GM18502 (cell line): ENCODE data around the gene LRRC51.
A peak's percentile ranks its signal among the peaks of the same experiment; 100 is the strongest.

Source experiments
- ATAC-seq: cut with Tn5 transposase; IDR thresholded peaks from one replicate; pipeline ENCODE4 v1.9.1; 2021; ENCODE audit warnings: mild to moderate bottlenecking; ENCODE audit not compliant: unreplicated experiment, poor library complexity

Gene LRRC51

GRCh38 chr11:72080326-72081183 is at the start of gene LRRC51, which contains the start of gene NUMA1:
LRRC51 (plus strand) TSS chr11:72080850; CDS start chr11:72089084, 8,234 bp downstream.
NUMA1 (minus strand) TSS chr11:72080542; CDS start chr11:72035943, 44,599 bp downstream.
- ATAC-seq, result peak; percentile 92

DNA sequence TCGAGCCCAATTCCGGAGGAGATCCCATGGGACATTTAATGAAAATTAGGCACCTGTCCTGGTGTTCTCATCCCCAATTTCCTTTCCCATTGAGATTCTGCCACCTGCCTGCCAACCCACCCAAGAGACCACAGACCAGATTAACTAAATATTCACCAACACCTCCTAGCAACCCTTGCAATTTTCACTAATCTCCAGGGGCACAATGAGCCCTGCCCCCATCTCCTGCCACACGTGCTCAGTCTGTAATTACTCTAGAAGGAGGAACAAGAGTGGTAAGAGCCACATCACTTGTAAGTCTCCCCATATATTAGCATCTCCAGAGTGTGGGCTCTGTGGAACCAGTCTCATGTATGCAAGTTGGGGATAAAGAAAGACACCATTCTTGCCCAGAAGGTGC is 44.0 kb upstream of the LRRC51 start:
- no peak for ATAC-seq

DNA sequence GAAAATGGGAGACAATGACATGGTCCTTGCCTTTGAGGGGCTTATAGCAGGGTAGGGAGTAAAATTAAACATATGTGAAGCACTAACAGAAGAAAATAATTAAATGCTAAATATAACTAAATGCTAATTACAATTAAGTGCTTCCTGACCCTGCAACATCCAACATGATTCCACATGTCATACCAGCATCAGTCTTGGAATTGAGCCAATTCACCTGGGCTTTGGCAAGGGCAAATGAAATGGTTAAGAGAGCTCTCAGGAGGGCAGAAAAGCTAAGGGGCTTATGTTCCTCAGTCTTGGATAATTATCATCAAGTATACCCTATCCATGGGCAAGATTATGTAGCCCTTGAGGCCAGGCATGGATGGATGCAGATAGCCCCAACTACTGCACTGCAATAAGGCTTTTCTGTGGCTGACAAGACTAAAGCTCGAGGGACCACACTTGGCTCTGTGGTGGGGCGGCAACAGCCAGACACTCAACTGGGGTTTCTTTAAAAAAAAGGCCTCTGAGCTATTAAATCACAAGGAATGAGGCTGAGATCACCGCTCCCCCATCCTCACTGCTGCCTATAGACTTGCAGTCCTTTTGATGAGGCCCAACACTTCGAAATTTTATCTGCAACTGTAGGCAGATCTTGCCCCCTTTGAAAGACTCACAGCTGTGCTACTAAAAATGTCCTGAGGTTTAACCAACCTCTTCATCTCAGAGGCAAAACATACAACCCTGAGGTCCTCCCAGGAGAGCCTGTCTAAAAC is 42.9 kb upstream of the LRRC51 start:
- no peak for ATAC-seq

GRCh38 chr11:72038491-72038890 is 42.2 kb upstream of the LRRC51 start:
- ATAC-seq, result no peak

GRCh38 chr11:72039031-72039855 is 41.4 kb upstream of the LRRC51 start:
- no peak for ATAC-seq

- ATAC-seq, result no peak
These were observed 40.7 kb upstream of the LRRC51 start for GRCh38 chr11:72039856-72040401.

DNA sequence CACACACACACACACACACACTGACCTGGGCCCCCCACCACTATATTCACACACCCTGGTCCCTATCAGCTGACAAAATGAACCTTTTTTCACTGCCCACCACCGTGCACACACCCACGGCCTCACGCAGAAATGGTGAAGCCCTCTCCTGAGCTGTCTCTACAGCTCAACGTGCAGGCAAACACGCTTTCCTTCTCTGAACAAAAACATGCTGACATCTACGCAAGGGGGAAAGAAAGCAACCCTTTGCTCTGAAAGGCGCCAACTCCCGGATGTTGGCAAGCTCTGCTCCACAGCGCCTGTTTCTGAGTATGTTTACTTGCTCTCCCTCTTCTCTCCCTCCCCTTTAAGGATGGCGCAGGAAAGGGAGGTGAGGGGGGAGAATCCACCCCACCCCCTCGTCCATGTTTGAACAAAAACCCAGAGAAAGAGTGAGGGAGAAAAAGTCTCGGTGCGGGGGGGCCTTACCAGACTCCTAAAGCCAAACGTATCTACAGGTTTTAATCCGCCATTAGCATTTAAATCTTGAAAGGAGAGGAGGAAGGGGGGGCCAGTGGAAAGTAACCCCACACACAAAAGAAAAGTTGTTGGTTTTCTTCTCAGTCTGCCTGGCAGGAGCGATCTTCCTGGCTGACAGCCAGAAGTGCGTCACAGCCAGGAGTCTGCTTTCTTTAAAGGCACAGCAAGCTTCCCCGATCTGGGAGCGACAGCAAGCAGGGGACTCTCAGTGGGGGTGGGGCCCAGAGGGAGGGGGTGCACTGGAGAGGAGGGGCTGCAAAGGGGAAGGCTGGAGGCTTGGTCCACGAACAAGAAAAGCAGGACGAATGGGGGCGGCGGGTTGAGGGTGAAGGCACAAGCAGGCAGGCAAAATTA is 39.9 kb upstream of the LRRC51 start:
- ATAC-seq, result no peak

GRCh38 chr11:72041364-72042063 is 39.1 kb upstream of the LRRC51 start:
- ATAC-seq, result no peak

DNA sequence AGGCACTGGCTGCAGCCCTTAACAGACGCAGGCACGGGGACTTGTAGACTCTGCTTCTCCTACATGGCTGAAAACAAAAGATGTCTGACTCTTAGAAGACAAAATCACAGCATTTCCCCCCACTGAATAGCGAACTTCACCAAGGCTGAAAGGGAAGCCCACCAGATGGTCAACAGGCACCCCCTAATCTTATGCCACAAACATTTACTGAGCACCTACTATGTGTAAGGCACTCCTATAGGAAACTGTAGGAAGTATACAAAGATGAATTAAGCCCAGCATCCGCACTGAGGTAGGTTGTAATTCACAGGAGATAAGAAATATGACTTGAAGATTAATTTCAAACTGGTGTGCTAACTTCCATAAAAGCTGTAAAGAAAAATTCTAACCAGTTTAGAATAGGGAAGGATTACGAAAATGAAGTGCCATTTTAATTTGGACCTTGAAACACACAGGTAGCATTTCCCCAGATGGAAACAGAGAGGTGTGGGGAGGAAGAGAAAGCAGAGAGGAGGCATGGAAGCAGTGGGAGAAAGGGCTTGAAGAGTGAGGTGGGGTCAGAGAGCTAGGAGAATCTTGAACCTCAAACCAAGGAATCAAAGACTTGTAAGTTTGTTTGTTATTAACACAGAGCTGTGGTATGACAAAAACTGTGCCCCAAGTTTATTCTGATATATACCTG is 38.4 kb upstream of the LRRC51 start:
- ATAC-seq, result no peak

DNA sequence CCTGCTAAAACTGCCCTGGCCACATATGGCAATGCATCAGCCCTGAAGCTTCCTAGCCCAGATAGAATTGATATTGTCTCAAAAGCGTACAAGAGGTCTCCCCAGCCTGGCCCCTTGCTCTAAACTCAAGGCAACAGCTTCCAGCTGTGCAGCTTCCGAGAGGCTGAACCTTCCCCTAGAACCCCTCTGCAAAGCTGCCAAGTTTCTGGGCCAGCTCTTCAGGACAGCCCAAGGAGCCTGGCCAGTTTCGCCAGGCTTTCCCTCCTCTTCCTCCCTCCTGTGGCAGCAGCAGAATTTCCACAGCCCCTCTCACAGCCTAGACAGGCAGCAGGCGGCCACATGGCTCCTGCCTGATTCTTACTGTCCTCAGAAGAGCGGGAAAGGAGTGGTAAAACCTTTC is 34.8 kb upstream of the LRRC51 start:
- ATAC-seq, result no peak

DNA sequence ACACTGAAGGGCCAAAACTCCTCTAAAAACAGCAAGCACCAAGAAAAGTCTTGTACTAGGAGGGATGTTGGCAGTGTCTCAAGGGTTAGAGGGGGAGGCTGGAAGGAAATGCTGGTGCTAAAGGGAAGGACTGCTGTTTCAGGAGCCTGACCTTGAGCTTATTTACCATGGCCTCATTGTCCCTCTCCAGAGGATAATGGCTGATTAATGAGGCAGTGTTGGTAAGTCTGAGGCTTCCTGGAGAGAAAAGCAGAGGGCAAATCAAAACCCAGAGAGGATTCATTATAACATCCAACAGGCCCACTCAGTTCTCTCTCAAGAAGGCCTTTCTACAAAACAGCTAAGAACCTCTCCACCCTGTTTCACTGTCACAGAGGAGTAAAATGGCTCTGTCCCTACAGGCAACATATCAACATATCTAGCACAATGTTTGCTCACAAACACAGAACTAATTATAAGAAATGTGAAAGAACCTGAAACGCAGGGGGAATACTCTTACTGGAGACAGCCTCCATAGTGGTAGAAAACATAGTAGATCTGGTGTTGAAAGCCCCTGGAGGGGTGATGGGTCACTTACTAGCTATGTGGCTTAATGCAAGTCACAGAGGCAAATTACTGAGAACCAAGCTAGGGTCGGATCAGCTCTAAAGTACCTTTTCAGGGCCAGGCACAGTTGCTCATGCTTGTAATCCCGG is 31.7 kb upstream of the LRRC51 start:
- ATAC-seq, result no peak

DNA sequence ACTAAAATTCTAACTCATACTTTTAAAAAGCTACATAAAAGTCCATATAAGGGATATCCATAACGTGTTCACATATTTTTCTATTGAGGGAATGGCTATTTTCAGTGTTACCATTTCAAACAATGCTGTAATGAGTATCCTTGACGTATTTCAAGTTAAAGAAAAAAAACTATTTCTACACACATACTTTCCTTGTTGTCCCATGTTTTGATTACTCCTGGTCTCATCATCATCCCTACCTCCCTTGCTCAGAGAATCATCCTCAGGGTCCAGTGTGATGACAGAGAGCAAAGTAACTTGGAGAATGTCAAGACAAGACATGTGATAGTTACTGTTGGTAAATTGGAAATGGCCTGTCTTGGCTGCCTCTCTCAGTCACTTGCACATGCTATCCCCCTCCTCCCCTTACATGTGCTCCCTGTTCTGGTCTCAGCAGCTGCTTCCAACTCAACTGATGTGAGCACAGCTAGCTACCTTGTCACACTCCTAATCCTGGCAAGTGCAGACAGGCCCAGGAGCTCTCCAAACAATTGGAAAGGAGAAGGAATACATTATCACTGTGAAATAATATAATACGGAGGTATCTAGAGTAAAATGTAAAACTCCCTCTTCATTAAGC is 22.1 kb upstream of the LRRC51 start:
- ATAC-seq, result no peak

DNA sequence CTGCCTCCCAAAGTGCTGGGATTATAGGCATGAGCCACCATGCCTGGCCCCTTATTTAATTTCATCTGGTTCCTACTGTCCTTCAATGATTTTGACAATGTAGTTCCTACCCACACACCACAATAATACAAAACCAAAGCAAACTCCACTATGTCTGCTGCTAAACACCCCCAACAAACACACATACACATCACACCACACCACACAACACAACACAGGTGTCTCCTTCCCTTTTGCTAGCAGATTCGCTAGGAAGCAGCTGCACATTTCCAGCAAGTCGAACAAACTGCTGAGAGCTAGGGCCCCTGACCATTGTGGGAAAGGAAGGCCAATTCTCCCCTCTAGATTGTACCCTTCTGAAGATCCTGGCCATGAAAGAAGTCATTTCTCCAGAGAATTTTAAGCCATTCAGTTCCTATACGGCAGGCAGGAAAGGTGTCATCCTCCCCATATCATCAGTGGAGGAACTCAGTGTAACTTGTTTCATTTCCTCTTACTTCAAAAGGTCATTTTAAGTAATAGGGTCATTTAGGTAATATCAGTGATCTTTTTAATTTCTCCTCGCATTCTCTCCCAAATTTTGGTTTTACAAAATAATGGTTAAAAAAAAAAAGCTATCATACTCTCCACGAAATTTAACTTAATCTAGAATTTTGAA is 18.8 kb upstream of the LRRC51 start:
- ATAC-seq, result no peak

GRCh38 chr11:72066855-72067254 is 13.8 kb upstream of the LRRC51 start:
- no peak for ATAC-seq

GRCh38 chr11:72067266-72067665 is 13.4 kb upstream of the LRRC51 start:
- ATAC-seq, result no peak

DNA sequence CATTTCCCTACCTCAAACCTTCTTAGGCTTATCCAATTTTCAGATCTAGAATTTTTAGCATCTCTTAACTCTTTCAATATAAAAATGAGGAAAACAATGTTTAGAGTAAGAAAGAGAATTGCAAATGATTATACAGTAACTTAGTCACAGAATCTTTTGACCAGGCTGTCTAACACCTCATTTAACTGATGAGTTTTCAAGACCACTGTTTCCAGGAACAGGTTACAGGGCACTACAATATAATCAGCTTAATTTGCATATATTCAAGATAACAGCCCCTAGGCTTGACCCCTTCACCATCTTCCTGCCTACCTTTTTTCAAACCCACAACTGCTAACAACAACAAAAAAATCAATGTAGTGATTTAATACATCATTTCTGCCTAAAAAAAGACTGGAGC is 13.0 kb upstream of the LRRC51 start:
- no peak for ATAC-seq

DNA sequence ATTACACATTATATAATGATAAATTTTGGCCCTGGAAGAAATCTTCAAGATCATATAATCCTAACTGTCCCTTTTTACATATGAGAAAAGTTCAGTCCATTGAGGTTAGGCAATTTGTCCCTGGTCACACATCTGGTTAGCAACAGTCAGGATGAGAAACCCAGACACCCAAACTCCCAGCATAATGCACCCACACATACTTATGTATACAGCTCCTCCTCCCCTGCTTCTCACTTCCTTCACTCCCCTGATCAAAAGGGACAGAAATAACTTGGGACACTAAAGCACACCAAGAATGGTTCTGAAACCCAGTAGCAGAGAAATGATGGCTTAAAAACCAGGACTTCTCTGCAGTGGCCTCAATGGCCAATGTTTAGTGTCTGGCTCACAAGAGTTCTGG is 11.4 kb upstream of the LRRC51 start:
- ATAC-seq, result no peak
